Stimulated activated CD8-positive, alpha-beta memory T cell treated with anti-CD3 and anti-CD28 coated beads, Interleukin-4, amount 100 ng/mL, for 1 hour (primary cell): ENCODE data around the gene DDX42.
"Not testable (repeated sequence)": the region's sequence is repeated elsewhere in the genome, so short reads cannot be mapped to it uniquely, and the experiment has no call there.

Source experiments
- DNase-seq, 2 donors: peaks; one replicate each; pipeline ENCODE4 v3.0.0-alpha.2; 2020; ENCODE audit warnings: low read depth in 2 of 2, low spot score in 1 of 2

The DDX42 gene

DNA sequence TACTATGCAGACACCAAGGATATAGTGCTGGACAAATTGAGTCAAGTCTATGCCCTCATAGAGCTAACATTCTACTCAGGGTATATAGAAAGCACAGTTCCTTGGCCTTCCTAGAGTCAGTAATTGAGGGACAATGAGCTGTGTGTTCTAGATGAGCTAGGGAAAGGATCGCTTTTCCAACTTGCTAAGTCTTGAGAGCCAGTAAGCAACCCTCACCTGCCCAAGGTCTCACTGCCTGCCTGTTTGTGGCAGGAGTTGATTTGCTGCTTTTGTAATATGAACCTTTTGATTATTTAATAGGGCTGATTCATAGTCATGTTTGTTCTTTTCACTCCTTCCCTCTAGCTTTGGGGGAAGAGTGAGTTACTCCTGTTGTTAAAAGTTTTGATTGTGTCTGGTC, 6.5 kb downstream of the DDX42 start:
- no peak for DNase-seq

DNA sequence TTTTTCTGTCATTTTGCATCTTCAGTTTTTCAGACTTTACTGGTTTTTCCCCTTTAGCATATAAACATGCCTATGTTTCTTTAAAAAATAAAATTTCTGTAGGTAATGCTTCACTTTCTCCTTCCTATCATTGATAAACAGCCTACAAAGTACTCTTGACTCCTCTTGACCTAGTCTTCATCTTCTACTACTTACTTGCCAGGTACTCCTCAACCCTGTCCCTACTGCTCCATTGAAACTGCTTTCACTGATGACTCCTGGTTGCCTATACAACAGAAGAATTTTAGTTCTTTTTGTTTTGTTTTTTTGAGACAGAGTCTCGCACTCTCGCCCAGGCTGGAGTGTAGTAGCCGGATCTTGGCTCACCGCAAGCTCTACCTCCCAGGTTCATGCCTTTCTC, 7.0 kb downstream of the DDX42 start:
- no peak for DNase-seq

- no peak for DNase-seq
Observed at GRCh38 chr17:63783522-63783921, 9.6 kb downstream of the DDX42 start.

- DNase-seq, result no peak
Observed at GRCh38 chr17:63785556-63785955, 11.6 kb downstream of the DDX42 start.

- no peak for DNase-seq
Observed at GRCh38 chr17:63786117-63786516, 12.1 kb downstream of the DDX42 start.

GRCh38 chr17:63786971-63787711, 13.2 kb downstream of the DDX42 start:
- no peak for DNase-seq

GRCh38 chr17:63790057-63790456, 16.1 kb downstream of the DDX42 start:
- no peak for DNase-seq

- no peak for DNase-seq
Observed at GRCh38 chr17:63792055-63792729, 18.2 kb downstream of the DDX42 start.

DNA sequence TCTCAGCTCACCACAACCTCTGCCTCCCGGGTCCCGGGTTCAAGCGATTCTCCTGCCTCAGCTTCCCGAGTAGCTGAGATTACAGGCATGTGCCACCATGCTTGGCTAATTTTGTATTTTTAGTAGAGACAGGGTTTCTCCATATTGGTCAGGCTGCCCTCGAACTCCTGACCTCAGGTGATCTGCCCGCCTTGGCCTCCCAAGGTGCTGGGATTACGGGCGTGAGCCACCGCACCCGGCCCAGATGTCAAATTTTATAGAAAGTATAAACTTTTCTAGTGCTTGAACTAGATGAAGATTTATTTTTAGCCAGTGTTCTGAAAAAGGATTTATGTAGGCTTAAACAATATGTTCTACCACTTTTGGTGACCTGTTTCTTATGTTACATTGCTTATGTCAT, 22.4 kb downstream of the DDX42 start:
- not testable (repeated sequence) for DNase-seq

DNA sequence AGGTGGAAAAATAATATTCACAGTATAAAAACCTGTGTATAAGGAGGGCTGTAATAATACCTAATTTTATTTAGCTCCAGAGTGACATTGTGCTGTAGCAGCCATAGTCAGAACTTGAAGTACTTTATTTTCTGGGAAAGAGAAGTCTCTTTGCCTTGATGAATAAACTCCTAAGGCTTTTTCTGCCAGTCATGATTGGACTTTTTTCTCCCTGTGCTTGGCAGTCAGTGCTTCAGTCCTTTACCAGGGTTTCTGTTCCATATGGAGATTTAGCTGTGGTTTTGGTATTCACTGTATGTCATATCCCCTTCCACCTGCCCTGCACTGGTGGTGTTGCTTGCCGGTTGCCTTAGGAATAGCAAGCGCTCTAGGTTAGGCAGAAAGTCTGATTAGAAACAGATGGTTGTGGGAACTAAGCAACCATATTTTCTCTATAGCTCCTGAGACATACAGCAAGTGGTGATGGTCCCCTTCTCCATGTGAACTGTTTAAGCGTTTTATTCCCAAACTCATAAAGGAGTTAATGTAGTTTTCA, 24.7 kb downstream of the DDX42 start:
- DNase-seq, result no peak

DNA sequence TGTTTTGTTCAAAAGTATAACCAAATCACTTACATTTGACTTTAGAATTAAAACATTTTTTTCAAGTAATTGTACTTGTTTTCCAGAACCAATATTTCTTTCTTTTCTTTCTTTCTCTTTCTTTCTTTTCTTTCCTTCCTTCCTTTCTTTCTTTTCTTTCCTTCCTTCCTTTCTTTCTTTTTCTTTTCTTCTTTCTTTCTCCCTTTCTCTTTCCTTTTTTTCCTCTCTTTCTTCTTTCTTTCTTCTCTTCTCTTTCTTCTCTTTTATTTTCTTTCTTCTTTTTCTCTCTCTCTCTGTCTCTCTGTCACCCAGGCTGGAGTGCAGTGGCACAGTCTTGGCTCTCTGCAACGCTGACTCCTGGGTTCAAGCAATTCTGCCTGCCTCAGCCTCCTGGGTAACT, 26.8 kb downstream of the DDX42 start:
- no peak for DNase-seq

GRCh38 chr17:63804328-63804727, 30.4 kb downstream of the DDX42 start:
- no peak for DNase-seq

DNA sequence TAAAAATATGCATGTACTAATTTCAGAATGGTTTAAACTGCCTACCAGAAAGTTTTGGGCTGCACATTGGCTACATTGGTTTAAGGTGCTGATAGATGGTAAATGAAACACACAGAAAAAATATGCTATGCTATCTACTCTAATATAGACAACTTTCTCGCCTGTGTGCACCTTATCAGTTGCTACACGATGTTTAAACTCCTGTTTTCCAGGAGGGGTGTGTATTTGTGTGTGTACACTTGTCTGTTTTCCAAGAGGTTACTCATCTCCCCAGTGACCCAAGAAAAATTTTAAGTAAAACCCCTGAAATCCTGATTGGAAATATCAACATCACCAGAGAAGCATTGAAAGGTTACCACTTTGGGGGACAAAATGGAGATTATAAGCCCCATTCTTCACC, 31.6 kb downstream of the DDX42 start:
- no peak for DNase-seq

GRCh38 chr17:63809970-63810369, 36.0 kb downstream of the DDX42 start:
- no peak for DNase-seq

- no peak for DNase-seq
Observed at GRCh38 chr17:63816123-63816522, 42.2 kb downstream of the DDX42 start.

- DNase-seq, result no peak
Observed at GRCh38 chr17:63816669-63817068, 42.7 kb downstream of the DDX42 start.

DNA sequence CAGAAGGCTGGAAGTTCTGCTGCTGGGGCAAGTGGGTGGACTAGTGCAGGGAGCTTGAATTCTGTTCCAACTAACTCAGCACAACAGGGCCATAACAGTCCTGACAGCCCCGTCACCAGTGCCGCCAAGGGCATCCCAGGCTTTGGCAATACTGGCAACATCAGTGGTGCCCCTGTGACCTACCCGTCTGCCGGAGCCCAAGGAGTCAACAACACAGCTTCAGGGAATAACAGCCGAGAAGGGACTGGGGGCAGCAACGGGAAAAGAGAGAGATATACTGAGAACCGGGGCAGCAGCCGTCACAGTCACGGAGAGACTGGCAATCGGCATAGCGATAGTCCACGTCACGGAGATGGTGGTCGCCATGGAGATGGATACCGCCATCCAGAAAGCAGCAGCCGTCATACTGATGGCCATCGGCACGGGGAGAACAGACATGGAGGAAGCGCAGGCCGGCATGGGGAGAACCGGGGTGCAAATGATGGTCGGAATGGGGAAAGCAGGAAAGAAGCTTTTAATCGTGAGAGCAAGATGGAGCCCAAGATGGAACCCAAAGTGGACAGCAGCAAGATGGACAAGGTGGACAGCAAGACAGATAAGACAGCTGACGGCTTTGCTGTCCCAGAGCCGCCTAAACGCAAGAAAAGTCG, 43.9 kb downstream of the DDX42 start:
- no peak for DNase-seq

DNA sequence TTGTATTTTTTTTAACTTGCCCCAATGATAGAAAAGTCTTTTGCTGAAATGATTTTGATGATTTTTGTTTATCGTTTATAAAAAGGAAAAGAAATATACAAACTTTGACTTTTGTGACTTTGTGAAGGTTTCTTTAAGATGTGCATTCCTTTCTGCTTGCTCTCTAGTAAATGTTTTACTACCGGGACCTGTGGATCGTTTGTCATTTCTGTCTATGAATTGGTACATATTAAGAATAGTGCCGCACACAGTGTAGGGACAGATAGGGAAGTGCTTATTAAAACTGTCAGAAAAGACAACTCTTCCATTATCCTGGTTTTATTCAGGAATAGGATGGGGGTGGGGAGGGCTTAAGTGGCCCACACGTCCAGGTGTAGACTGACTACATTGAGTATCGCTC, 45.2 kb downstream of the DDX42 start:
- DNase-seq, result no peak

- DNase-seq, result no peak
Observed at GRCh38 chr17:63819585-63820537, 45.9 kb downstream of the DDX42 start.

DNA sequence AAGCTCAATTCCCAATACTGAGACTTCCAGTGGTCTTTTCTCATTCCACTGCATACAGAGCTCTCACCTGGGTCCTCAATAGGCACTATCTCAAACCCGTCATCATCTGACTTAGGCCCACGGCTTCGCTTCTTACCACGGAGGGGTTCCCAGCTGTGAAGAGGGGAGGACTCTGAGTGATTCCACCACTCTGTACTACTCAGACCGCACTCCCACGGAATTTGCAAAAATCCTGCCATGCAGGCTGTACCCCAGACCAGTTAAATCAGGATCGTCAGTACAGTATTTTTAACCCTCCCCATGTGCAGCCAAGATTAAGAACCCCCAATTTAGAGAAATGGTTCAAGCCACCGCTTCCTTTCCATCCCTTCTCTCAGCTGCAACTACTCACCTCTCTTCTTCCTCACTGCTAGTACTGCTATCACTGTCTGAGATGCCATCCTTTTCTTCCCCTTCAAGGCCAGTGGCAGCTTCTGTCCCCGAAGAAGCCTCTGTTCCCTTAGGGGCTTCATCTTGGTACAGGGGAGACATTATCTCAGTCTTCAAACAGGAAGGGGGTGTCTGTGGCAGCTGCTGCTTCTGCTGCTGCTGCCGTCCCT, 47.1 kb downstream of the DDX42 start:
- DNase-seq, result no peak

- DNase-seq, result no peak
Observed at GRCh38 chr17:63821804-63822203, 47.8 kb downstream of the DDX42 start.
